ENCODE data around the gene KCNQ1OT1. TPM values are rescaled to one million over a fixed set of nuclear protein-coding genes. Genes with fewer than 3 reads are reported as not detected.
A peak's percentile ranks its signal among the peaks of the same experiment; 100 is the strongest.

Gene KCNQ1OT1
- total RNA-seq, 1 experiment from 2014 or later = 1.2 TPM

DNA sequence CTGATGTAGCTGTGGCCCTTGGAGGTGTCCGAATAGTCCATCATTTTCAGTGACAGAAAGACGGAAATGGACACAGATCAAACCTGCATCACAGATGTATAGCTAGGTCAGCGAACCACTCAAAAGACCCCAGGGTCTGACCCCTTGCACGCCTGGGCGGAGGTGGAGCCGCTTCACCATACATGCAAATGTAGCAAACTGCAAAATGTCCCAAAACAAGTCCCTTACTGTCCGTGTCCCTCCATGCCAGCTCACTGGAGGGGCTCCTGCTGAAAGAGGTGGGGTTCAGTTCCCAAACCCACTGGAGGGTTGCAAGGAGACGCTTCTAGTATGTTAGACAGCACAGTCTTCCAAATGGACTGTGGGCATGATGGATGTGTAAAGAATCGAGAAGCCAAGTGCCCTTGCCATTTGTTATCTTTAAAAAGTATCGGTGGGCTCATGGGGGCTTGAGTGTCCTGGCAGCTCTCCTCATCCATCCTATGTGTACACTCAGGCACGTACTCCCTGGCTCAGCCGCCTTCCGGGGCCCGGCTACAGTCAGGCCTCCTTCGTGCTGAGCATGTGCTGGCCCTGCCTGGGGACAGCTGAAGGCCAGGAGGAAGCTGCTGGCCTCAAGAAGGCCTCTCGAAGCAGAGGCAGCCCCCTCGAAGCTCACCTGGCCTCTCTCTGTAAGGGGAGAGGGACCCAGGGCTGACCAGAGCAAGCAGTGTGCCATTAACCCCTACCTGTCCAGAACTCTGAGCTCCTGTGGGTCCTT is 20.2 kb upstream of the KCNQ1OT1 start:
- Histone ChIP-seq H3K9ac (ENCODE audit: extremely low read depth, insufficient read length, low read length) (no peak overlapping the region), H3K4ac (ENCODE audit: low read depth, low read length) (no peak overlapping the region), H2BK15ac (ENCODE audit: low read depth, low read length) (no peak overlapping the region), H2AFZ (ENCODE audit: low read length) (no peak overlapping the region), H3K9me3 (ENCODE audit: control insufficient read depth, low read depth, low read length) (no peaks in the 10 kb centered on the region), H2AK5ac (ENCODE audit: insufficient read length, low read length) (no peak overlapping the region), H3K56ac (ENCODE audit: insufficient read length, low read depth, low read length) (no peak overlapping the region), H3K79me1 (ENCODE audit: insufficient read depth, low read depth, low read length, poor library complexity, severe bottlenecking) (no peaks in the 10 kb centered on the region), H4K91ac (ENCODE audit: insufficient read length, low read depth, low read length) (no peak overlapping the region), H4K5ac (ENCODE audit: insufficient read length, low read depth, low read length) (no peak overlapping the region), H3K79me2 (ENCODE audit: insufficient read depth, low read length) (no peaks in the 10 kb centered on the region), H4K8ac (replicated peaks; ENCODE audit: insufficient read length, low read depth, low read length) (no peak overlapping the region), H3K23ac (ENCODE audit: insufficient read length, low read depth, low read length) (no peak overlapping the region), H4K20me1 (ENCODE audit: control insufficient read depth, insufficient read depth, insufficient read length) (no peaks in the 10 kb centered on the region), H3T11ph (ENCODE audit: low read length) (no peak overlapping the region), H3K4me1 (ENCODE audit: insufficient read depth, low read length) (peaks cover 5% of the 10 kb centered on the region; the same call in 1 of the 2 replicates), H3K27me3 (ENCODE audit: insufficient read depth, low read length) (peaks cover 17% of the 10 kb centered on the region; the same call in 1 of the 2 replicates), H2BK5ac (ENCODE audit: insufficient read length, low read length) (no peak overlapping the region), H3K18ac (ENCODE audit: insufficient read length, low read depth, low read length) (no peak overlapping the region), H2BK20ac (ENCODE audit: low read depth, low read length, poor library complexity, severe bottlenecking) (no peak overlapping the region), H3K27ac (ENCODE audit: insufficient read length, low read depth, low read length) (no peak overlapping the region), H3K14ac (ENCODE audit: insufficient read depth, low read length) (no peak overlapping the region; the same call in 1 of the 2 replicates), H3K4me2 (ENCODE audit: insufficient read depth, insufficient read length, low read length) (no peak overlapping the region), H2BK12ac (ENCODE audit: insufficient read length, low read depth, low read length) (no peak overlapping the region), H3K23me2 (ENCODE audit: insufficient read length, low read depth, low read length, poor library complexity, severe bottlenecking) (no peaks in the 10 kb centered on the region), H2BK120ac (ENCODE audit: low read depth, low read length, poor library complexity, severe bottlenecking) (no peak overlapping the region)
- peaks cover 100% of the 10 kb centered on the region for H3K27me3 Mint-ChIP-seq (ENCODE audit: low read depth)
- peaks cover 44 to 46% of the 10 kb centered on the region in 2 experiments for H3K4me1 Mint-ChIP-seq
- no peaks in the 10 kb centered on the region; a peak in 1 of 5 replicates for H3K9me3 Mint-ChIP-seq
- no peak overlapping the region for H3K27ac Mint-ChIP-seq
- TF ChIP-seq, protein P1, sequence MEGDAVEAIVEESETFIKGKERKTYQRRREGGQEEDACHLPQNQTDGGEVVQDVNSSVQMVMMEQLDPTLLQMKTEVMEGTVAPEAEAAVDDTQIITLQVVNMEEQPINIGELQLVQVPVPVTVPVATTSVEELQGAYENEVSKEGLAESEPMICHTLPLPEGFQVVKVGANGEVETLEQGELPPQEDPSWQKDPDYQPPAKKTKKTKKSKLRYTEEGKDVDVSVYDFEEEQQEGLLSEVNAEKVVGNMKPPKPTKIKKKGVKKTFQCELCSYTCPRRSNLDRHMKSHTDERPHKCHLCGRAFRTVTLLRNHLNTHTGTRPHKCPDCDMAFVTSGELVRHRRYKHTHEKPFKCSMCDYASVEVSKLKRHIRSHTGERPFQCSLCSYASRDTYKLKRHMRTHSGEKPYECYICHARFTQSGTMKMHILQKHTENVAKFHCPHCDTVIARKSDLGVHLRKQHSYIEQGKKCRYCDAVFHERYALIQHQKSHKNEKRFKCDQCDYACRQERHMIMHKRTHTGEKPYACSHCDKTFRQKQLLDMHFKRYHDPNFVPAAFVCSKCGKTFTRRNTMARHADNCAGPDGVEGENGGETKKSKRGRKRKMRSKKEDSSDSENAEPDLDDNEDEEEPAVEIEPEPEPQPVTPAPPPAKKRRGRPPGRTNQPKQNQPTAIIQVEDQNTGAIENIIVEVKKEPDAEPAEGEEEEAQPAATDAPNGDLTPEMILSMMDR (conservative IDR thresholded peaks at IDR 0.05) = no peak
- peak overlapping the region in 1 of 2 experiments; percentile 55; a peak in 1 of 5 replicates for H3K4me3 Mint-ChIP-seq
- WGBS (ENCODE audit: extremely low coverage, insufficient read length, low lambda C conversion rate) = no CpG with 5 or more reads among the region's 17 CpGs
- DNase-seq = no peak
- H3K36me3 Mint-ChIP-seq (ENCODE audit: insufficient read depth in 1 of 3, low read depth in 3 of 3) = no peaks in the 10 kb centered on the region
